Neuronal stem cell (in vitro differentiated cells): Measurements from ENCODE around the gene ETNPPL.

Experiments
- DNase-seq: peaks from one replicate; pipeline ENCODE4 v3.0.0-alpha.2; 2013; ENCODE audit warnings: low spot score
- H2AFZ ChIP-seq: one replicate; pipeline ENCODE4 v1.6.1; 2013; ENCODE audit warnings: mild to moderate bottlenecking, low read length, inconsistent platforms
- H2AK5ac ChIP-seq: 2 replicates; pipeline ENCODE4 v1.6.1; 2013; ENCODE audit warnings: low read depth, mild to moderate bottlenecking, inconsistent platforms, low read length, moderate library complexity, mixed read lengths
- H2BK120ac ChIP-seq: 2 replicates; pipeline ENCODE4 v1.6.1; 2013; ENCODE audit warnings: low read depth, mild to moderate bottlenecking, inconsistent platforms, low read length, moderate library complexity, mixed read lengths
- H2BK12ac ChIP-seq: one replicate; pipeline ENCODE4 v1.6.1; 2013; ENCODE audit warnings: low read length, inconsistent platforms
- H2BK15ac ChIP-seq: 2 replicates; pipeline ENCODE4 v1.6.1; 2013; ENCODE audit warnings: mild to moderate bottlenecking, low read length, inconsistent platforms, mixed read lengths
- H2BK5ac ChIP-seq: one replicate; pipeline ENCODE4 v1.6.1; 2013; ENCODE audit warnings: inconsistent platforms, mild to moderate bottlenecking, low read length, moderate library complexity
- H3K14ac ChIP-seq: one replicate; pipeline ENCODE4 v1.6.1; 2013; ENCODE audit warnings: low read length, inconsistent platforms
- H3K18ac ChIP-seq: 2 replicates; pipeline ENCODE4 v1.6.1; 2013; ENCODE audit warnings: low read length, inconsistent platforms
- H3K23ac ChIP-seq: 2 replicates; pipeline ENCODE4 v1.6.1; 2013; ENCODE audit warnings: low read depth, mild to moderate bottlenecking, mixed read lengths, low read length, inconsistent platforms; ENCODE audit not compliant: poor library complexity
- H3K27ac ChIP-seq: replicated peaks from 3 replicates; pipeline ENCODE4 v1.5.1; 2013; ENCODE audit warnings: low read length, inconsistent platforms
- H3K27me3 ChIP-seq, 3 experiments: 2 replicates each; pipeline ENCODE4 v1.6.1; 2013; ENCODE audit warnings: low read length in 3 of 3, mild to moderate bottlenecking in 2 of 3, inconsistent platforms in 1 of 3, low read depth in 1 of 3, mixed read lengths in 1 of 3, moderate library complexity in 1 of 3; ENCODE audit not compliant: control insufficient read depth in 3 of 3, insufficient read depth in 3 of 3
- H3K36me3 ChIP-seq, 2 donors: replicated peaks in 1 of 2; 2 replicates each; pipeline ENCODE4 v1.6.1; 2013; ENCODE audit warnings: low read length in 2 of 2; ENCODE audit not compliant: control insufficient read depth in 2 of 2, insufficient read depth in 2 of 2
- H3K4ac ChIP-seq: 2 replicates; pipeline ENCODE4 v1.6.1; 2013; ENCODE audit warnings: inconsistent platforms, mild to moderate bottlenecking, low read length, moderate library complexity
- H3K4me1 ChIP-seq, 2 donors: 1 replicate in 1 of 2; 2 replicates in 1 of 2; pipeline ENCODE4 v1.6.1; 2013; ENCODE audit warnings: low read length in 2 of 2, low read depth in 1 of 2; ENCODE audit not compliant: control insufficient read depth in 2 of 2, insufficient read depth in 1 of 2
- H3K4me2 ChIP-seq: one replicate; pipeline ENCODE4 v1.6.1; 2013; ENCODE audit warnings: mild to moderate bottlenecking, low read length, inconsistent platforms; ENCODE audit not compliant: insufficient read depth, poor library complexity, severe bottlenecking
- H3K4me3 ChIP-seq, 2 donors: 2 replicates each; pipeline ENCODE4 v1.5.1; 2013; ENCODE audit warnings: low read length in 2 of 2, mild to moderate bottlenecking in 2 of 2, inconsistent platforms in 1 of 2, moderate library complexity in 1 of 2
- H3K79me1 ChIP-seq: one replicate; pipeline ENCODE4 v1.6.1; 2013; ENCODE audit warnings: low read depth, mild to moderate bottlenecking, inconsistent platforms, low read length, moderate library complexity
- H3K9ac ChIP-seq: one replicate; pipeline ENCODE4 v1.6.1; 2013; ENCODE audit warnings: mild to moderate bottlenecking, low read depth, low read length, inconsistent platforms; ENCODE audit not compliant: poor library complexity
- H3K9me3 ChIP-seq, 2 donors: replicated peaks in 1 of 2; 2 replicates each; pipeline versions ENCODE3 to v1.6.1; 2013; ENCODE audit warnings: low read length in 2 of 2, mild to moderate bottlenecking in 2 of 2, inconsistent platforms in 1 of 2, low read depth in 1 of 2, mixed read lengths in 1 of 2, moderate library complexity in 1 of 2; ENCODE audit not compliant: control insufficient read depth in 2 of 2, insufficient read depth in 1 of 2
- H4K8ac ChIP-seq: one replicate; pipeline ENCODE4 v1.6.1; 2013; ENCODE audit warnings: low read depth, mild to moderate bottlenecking, inconsistent platforms, low read length, moderate library complexity
- H4K91ac ChIP-seq: one replicate; pipeline ENCODE4 v1.6.1; 2013; ENCODE audit warnings: low read length, low read depth, mild to moderate bottlenecking, inconsistent platforms; ENCODE audit not compliant: poor library complexity
- WGBS, 2 donors: extraction: QIAGEN DNeasy Blood & Tissue Kit; methylation state at CpG; one replicate each; pipeline ENCODE4 v1.1.7; 2013; ENCODE audit warnings: missing lambda C conversion rate in 2 of 2, mixed read lengths in 1 of 2; ENCODE audit not compliant: insufficient read length in 2 of 2, insufficient replicate concordance in 1 of 2; ENCODE audit errors: extremely low coverage in 2 of 2; 5-methylcytosine and 5-hydroxymethylcytosine counted together

Gene ETNPPL

DNA sequence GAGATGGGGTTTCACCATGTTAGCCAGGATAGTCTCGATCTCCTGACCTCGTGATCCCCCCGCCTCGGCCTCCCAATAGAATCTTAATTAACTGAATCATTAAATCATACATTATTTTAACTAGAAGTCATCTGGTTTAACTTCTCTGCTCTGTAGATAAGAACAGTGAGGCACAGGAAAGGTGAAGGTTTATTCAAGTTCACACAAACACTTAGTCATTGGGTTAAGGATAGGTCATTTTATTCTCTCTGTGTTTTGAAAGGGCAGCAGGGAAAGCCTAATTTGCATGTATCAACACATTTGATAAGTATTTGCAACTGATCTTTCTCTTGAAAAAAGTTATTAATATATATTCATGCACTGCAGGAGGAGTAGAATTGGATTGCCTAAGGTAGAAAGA, 1.1 kb upstream of the ETNPPL start:
- Histone ChIP-seq H2BK120ac (no peak overlapping the region), H3K79me1 (no peaks in the 10 kb centered on the region), H2AK5ac (no peak overlapping the region), H3K23ac (no peak overlapping the region), H2BK15ac (no peak overlapping the region), H3K27ac (no peak overlapping the region), H3K9me3 (no peaks in the 10 kb centered on the region), H2BK12ac (no peak overlapping the region), H3K4me3 (no peak overlapping the region), H3K18ac (no peak overlapping the region), H3K14ac (no peak overlapping the region), H3K36me3 (no peaks in the 10 kb centered on the region), H3K4me1 (no peaks in the 10 kb centered on the region), H3K4me2 (no peak overlapping the region), H4K91ac (no peak overlapping the region), H3K4ac (no peak overlapping the region), H3K27me3 (peaks cover 0 to 46% (median 7%) of the 10 kb centered on the region in 3 experiments), H2BK5ac (no peak overlapping the region), H2AFZ (no peak overlapping the region), H3K9ac (no peak overlapping the region), H4K8ac (no peak overlapping the region)
- no CpG with 5 or more reads among the region's 4 CpGs for WGBS, 2 donors
- DNase-seq = no peak

DNA sequence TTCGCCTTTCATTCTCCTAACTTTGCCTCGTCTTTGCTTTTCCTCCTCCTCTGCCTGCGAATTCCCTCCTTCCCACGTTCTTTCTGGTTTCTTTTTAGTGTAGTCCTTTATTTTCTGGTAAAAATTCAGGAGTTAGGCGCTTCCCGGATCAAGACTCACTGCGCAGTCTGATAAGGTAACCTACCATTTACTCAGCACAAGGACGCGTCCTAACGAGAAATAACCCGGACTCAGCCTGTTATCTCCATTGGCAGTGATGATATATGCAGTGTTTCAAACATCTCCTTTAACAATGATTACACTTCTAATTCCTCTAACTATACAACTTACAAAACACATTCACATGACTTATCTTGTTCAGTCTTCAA, 357 bp upstream of the ETNPPL start:
- Histone ChIP-seq H3K79me1 (no peaks in the 10 kb centered on the region), H4K91ac (no peak overlapping the region), H2BK12ac (no peak overlapping the region), H2AK5ac (no peak overlapping the region), H3K27ac (no peak overlapping the region), H2BK15ac (no peak overlapping the region), H3K18ac (no peak overlapping the region), H3K14ac (no peak overlapping the region), H3K4me2 (peak overlapping the region; percentile 97), H4K8ac (no peak overlapping the region), H3K23ac (no peak overlapping the region), H3K36me3 (no peaks in the 10 kb centered on the region), H2BK5ac (no peak overlapping the region), H3K4ac (no peak overlapping the region), H3K9ac (no peak overlapping the region), H2BK120ac (no peak overlapping the region), H3K4me3 (peak overlapping the region; percentile 47 to 85), H2AFZ (peak overlapping the region; percentile 94), H3K9me3 (no peaks in the 10 kb centered on the region), H3K27me3 (peaks cover 0 to 46% (median 7%) of the 10 kb centered on the region in 3 experiments), H3K4me1 (no peaks in the 10 kb centered on the region)
- no CpG with 5 or more reads among the region's 11 CpGs for WGBS, 2 donors
- DNase-seq = no peak

DNA sequence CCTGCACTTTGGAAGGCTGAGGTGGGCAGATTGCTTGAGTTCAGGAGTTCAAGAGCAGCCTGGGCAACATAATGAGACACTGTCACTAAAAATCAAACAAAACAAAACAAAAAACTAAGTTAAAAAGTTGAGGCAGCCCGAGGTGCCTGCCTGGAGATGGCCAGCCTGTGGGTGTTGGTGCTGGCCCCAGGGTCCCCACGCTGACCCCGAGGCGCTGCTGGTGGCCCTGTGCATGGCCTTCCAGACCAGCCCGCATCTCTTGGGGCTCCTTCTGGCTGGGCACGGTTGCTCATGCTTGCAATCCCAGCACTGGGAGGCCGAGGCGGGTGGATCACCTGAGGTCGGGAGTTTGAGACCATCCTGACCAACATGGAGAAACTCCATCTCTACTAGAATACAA, 4.4 kb downstream of the ETNPPL start:
- Histone ChIP-seq H2BK15ac (no peak overlapping the region), H3K9ac (no peak overlapping the region), H3K36me3 (no peaks in the 10 kb centered on the region), H2AK5ac (no peak overlapping the region), H3K4ac (no peak overlapping the region), H3K23ac (no peak overlapping the region), H3K4me3 (no peak overlapping the region), H3K18ac (no peak overlapping the region), H3K27me3 (peaks cover 0 to 38% (median 7%) of the 10 kb centered on the region in 3 experiments), H3K27ac (no peak overlapping the region), H3K79me1 (no peaks in the 10 kb centered on the region), H3K4me2 (no peak overlapping the region), H3K4me1 (peaks cover 0 to 2% of the 10 kb centered on the region in 2 donors), H4K91ac (no peak overlapping the region), H2AFZ (no peak overlapping the region), H2BK120ac (no peak overlapping the region), H4K8ac (no peak overlapping the region), H2BK12ac (no peak overlapping the region), H2BK5ac (no peak overlapping the region), H3K9me3 (no peaks in the 10 kb centered on the region), H3K14ac (no peak overlapping the region)
- no CpG with 5 or more reads among the region's 9 CpGs for WGBS, 2 donors
- no peak for DNase-seq

DNA sequence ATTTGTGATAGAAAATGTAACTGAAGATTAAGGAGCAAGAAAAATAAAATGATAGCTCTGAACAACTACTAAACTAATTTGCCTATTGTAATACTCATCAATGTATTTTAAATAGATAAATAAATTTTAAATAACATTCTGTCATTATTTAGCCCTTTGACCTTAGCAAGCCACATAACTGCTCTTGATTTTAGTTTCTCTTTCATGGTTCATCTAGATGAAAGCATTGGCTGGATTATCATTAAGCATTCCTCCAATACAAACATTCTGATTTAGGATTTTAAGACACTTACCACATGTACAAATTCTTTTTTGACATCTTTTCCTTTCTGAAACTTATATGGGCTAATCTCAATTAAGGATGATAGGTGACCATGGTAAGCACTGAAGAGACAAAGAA, 8.5 kb downstream of the ETNPPL start:
- Histone ChIP-seq H3K27ac (no peak overlapping the region), H4K8ac (no peak overlapping the region), H3K79me1 (no peaks in the 10 kb centered on the region), H4K91ac (no peak overlapping the region), H3K9me3 (no peaks in the 10 kb centered on the region), H2BK120ac (no peak overlapping the region), H2BK12ac (no peak overlapping the region), H3K27me3 (no peaks in the 10 kb centered on the region), H2BK15ac (no peak overlapping the region), H3K36me3 (no peaks in the 10 kb centered on the region), H2BK5ac (no peak overlapping the region), H3K4ac (no peak overlapping the region), H3K18ac (no peak overlapping the region), H3K4me2 (no peak overlapping the region), H3K9ac (no peak overlapping the region), H3K23ac (no peak overlapping the region), H3K4me3 (no peak overlapping the region), H3K14ac (no peak overlapping the region), H3K4me1 (peaks cover 0 to 2% of the 10 kb centered on the region in 2 donors), H2AFZ (no peak overlapping the region), H2AK5ac (no peak overlapping the region)
- DNase-seq = no peak
